Activated naive CD8-positive, alpha-beta T cell (primary cell): ENCODE results near the gene HTRA2.
A peak's percentile ranks its signal among the peaks of the same experiment; 100 is the strongest.

Experiments used
- H3K27ac Mint-ChIP-seq: one replicate; pipeline ENCODE4 v1.8.0; 2021; ENCODE audit warnings: mixed read lengths
- H3K27me3 Mint-ChIP-seq: one replicate; pipeline ENCODE4 v1.8.0; 2021; ENCODE audit warnings: mixed read lengths
- H3K36me3 Mint-ChIP-seq: one replicate; pipeline ENCODE4 v1.8.0; 2021; ENCODE audit warnings: mixed read lengths
- H3K4me1 Mint-ChIP-seq: one replicate; pipeline ENCODE4 v1.8.0; 2021; ENCODE audit warnings: low read depth, mixed read lengths
- H3K4me3 Mint-ChIP-seq: one replicate; pipeline ENCODE4 v1.8.0; 2021; ENCODE audit warnings: mild to moderate bottlenecking, mixed read lengths
- H3K9me3 Mint-ChIP-seq: one replicate; pipeline ENCODE4 v1.8.0; 2021; ENCODE audit warnings: low read depth, mixed read lengths

The HTRA2 gene

GRCh38 chr2:74524955-74525716, 4.6 kb upstream of the HTRA2 start:
- Mint-ChIP-seq H3K36me3 (peaks cover 16% of the 10 kb centered on the region), H3K9me3 (no peaks in the 10 kb centered on the region), H3K4me1 (peaks cover 16% of the 10 kb centered on the region), H3K4me3 (no peak overlapping the region), H3K27me3 (peaks cover 4% of the 10 kb centered on the region), H3K27ac (no peak overlapping the region)

GRCh38 chr2:74525717-74526648, 3.8 kb upstream of the HTRA2 start, which contains the start of gene DQX1:
Gene DQX1, minus strand, starts transcription at chr2:74526231. Its CDS starts 502 bp downstream, at chr2:74525729.
- peaks cover 16% of the 10 kb centered on the region for H3K36me3 Mint-ChIP-seq
- H3K4me3 Mint-ChIP-seq: peak within 1 kb of the TSS; percentile 98
- peaks cover 22% of the 10 kb centered on the region for H3K4me1 Mint-ChIP-seq
- no peaks in the 10 kb centered on the region for H3K9me3 Mint-ChIP-seq
- H3K27me3 Mint-ChIP-seq: no peaks in the 10 kb centered on the region
- H3K27ac Mint-ChIP-seq: peak within 1 kb of the TSS; percentile 34

- Mint-ChIP-seq H3K4me1 (peaks cover 29% of the 10 kb centered on the region), H3K27me3 (no peaks in the 10 kb centered on the region), H3K9me3 (no peaks in the 10 kb centered on the region), H3K36me3 (peaks cover 16% of the 10 kb centered on the region), H3K27ac (no peak overlapping the region), H3K4me3 (peak overlapping the region; percentile 98)
Measured at GRCh38 chr2:74526649-74527230, 3.0 kb upstream of the HTRA2 start.

- no peak overlapping the region for H3K27ac Mint-ChIP-seq
Measured at GRCh38 chr2:74527741-74528140, 2.0 kb upstream of the HTRA2 start.

GRCh38 chr2:74528600-74529356, 955 bp upstream of the HTRA2 start:
- Mint-ChIP-seq H3K4me1 (peaks cover 36% of the 10 kb centered on the region), H3K27ac (peak overlapping the region; percentile 95)

More at GRCh38 chr2:74527741-74528140, 2.0 kb upstream of the HTRA2 start:
- Mint-ChIP-seq H3K4me1 (peaks cover 35% of the 10 kb centered on the region), H3K9me3 (no peaks in the 10 kb centered on the region), H3K4me3 (peak overlapping the region; percentile 98), H3K27me3 (no peaks in the 10 kb centered on the region), H3K36me3 (peaks cover 18% of the 10 kb centered on the region)

GRCh38 chr2:74530239-74531187, 780 bp downstream of the HTRA2 start:
- Mint-ChIP-seq H3K27me3 (no peaks in the 10 kb centered on the region), H3K36me3 (peaks cover 18% of the 10 kb centered on the region), H3K4me1 (peaks cover 36% of the 10 kb centered on the region), H3K9me3 (no peaks in the 10 kb centered on the region), H3K4me3 (peak overlapping the region; percentile 98), H3K27ac (peak overlapping the region; percentile 92)

More at GRCh38 chr2:74528600-74529356, 955 bp upstream of the HTRA2 start:
- H3K36me3 Mint-ChIP-seq: peaks cover 18% of the 10 kb centered on the region
- H3K4me3 Mint-ChIP-seq: peak overlapping the region; percentile 98
- H3K9me3 Mint-ChIP-seq: no peaks in the 10 kb centered on the region
- no peaks in the 10 kb centered on the region for H3K27me3 Mint-ChIP-seq

- Mint-ChIP-seq H3K27ac (no peak overlapping the region), H3K4me1 (peaks cover 29% of the 10 kb centered on the region), H3K27me3 (no peaks in the 10 kb centered on the region), H3K36me3 (peaks cover 12% of the 10 kb centered on the region), H3K9me3 (no peaks in the 10 kb centered on the region), H3K4me3 (peak overlapping the region; percentile 98)
Measured at GRCh38 chr2:74531666-74532065, 1.9 kb downstream of the HTRA2 start.

GRCh38 chr2:74532222-74532621, 2.5 kb downstream of the HTRA2 start:
- Mint-ChIP-seq H3K36me3 (peaks cover 9% of the 10 kb centered on the region), H3K27ac (peak overlapping the region; percentile 7), H3K4me1 (peaks cover 27% of the 10 kb centered on the region), H3K9me3 (no peaks in the 10 kb centered on the region), H3K27me3 (no peaks in the 10 kb centered on the region), H3K4me3 (peak overlapping the region; percentile 63)

GRCh38 chr2:74533464-74533863, 3.7 kb downstream of the HTRA2 start:
- H3K9me3 Mint-ChIP-seq: no peaks in the 10 kb centered on the region
- no peak overlapping the region for H3K4me3 Mint-ChIP-seq
- peaks cover 2% of the 10 kb centered on the region for H3K27me3 Mint-ChIP-seq
- H3K27ac Mint-ChIP-seq: no peak overlapping the region
- H3K36me3 Mint-ChIP-seq: peaks cover 6% of the 10 kb centered on the region
- H3K4me1 Mint-ChIP-seq: peaks cover 20% of the 10 kb centered on the region

GRCh38 chr2:74534411-74534810, 4.7 kb downstream of the HTRA2 start:
- peaks cover 20% of the 10 kb centered on the region for H3K4me1 Mint-ChIP-seq
- H3K36me3 Mint-ChIP-seq: peaks cover 2% of the 10 kb centered on the region
- no peak overlapping the region for H3K27ac Mint-ChIP-seq
- no peak overlapping the region for H3K4me3 Mint-ChIP-seq
- H3K9me3 Mint-ChIP-seq: no peaks in the 10 kb centered on the region
- H3K27me3 Mint-ChIP-seq: peaks cover 3% of the 10 kb centered on the region

GRCh38 chr2:74535440-74535965, 5.8 kb downstream of the HTRA2 start:
- H3K36me3 Mint-ChIP-seq: peaks cover 2% of the 10 kb centered on the region
- H3K27me3 Mint-ChIP-seq: peaks cover 3% of the 10 kb centered on the region
- H3K4me3 Mint-ChIP-seq: no peak overlapping the region
- H3K4me1 Mint-ChIP-seq: peaks cover 19% of the 10 kb centered on the region
- no peak overlapping the region for H3K27ac Mint-ChIP-seq
- no peaks in the 10 kb centered on the region for H3K9me3 Mint-ChIP-seq

GRCh38 chr2:74536166-74536950, 6.6 kb downstream of the HTRA2 start:
- Mint-ChIP-seq H3K27me3 (peaks cover 3% of the 10 kb centered on the region), H3K27ac (no peak overlapping the region), H3K9me3 (no peaks in the 10 kb centered on the region), H3K36me3 (peaks cover 2% of the 10 kb centered on the region), H3K4me1 (peaks cover 10% of the 10 kb centered on the region), H3K4me3 (no peak overlapping the region)
